ENCODE measurements around the gene NMRAL1.

NMRAL1 gene

DNA sequence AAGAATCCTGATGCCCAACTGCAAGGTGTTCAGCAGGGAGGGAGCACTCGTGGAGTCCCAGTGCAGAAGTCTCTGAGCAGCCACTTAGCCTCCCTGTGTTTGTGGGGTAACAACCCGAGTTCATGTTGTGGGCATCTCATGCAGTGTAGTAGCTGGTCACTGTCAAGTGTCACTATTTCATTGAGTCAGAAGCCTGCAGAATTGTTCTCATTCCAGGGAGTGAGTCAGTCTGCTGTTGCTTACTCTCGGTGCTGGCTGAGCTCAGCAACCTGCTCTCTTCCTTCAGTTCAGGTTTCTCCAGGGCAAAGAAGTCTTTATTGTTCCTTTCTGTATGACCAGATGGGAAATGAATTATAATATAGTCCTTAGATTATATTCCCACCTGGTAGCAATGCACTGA, 25.8 kb upstream of the NMRAL1 start:
- H3K4me3 ChIP-seq (ENCODE audit: insufficient read length, low read depth), result no peak overlapping the region
- no peak for DNase-seq (ENCODE audit: low read depth, low spot score)

DNA sequence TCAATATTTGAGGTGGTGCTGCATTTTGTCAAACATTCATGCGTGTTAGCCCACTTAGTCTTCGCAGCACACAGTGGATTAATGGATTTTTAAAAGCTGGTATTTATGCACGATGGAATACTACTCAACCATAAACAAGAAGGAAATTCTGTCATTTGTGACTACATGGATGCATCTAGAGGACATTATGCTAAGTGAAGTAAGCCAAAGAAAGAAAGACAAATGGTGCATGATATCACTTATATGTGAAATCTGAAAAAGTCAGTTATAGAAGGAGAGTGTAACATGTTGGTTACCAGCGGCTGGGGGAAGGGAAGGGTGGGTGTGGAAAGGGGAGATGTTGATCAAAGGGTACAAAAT, 24.8 kb upstream of the NMRAL1 start:
- TF ChIP-seq YY1 (IDR thresholded peaks at IDR 0.05; ENCODE audit: insufficient read depth, insufficient read length), result no peak
- TF ChIP-seq SUZ12 (IDR thresholded peaks at IDR 0.05; ENCODE audit: extremely low read depth, insufficient read depth, insufficient read length), result no peak
- TF ChIP-seq ZNF274 (IDR thresholded peaks at IDR 0.05; ENCODE audit: low read depth, low read length), result no peak

More for the DNA sequence above, 25.8 kb upstream of the NMRAL1 start:
- TF ChIP-seq SUZ12 (IDR thresholded peaks at IDR 0.05; ENCODE audit: extremely low read depth, insufficient read depth, insufficient read length) (no peak), ZNF274 (IDR thresholded peaks at IDR 0.05; ENCODE audit: low read depth, low read length) (no peak), YY1 (IDR thresholded peaks at IDR 0.05; ENCODE audit: insufficient read depth, insufficient read length) (no peak)
- H3K9me3 ChIP-seq (ENCODE audit: insufficient read depth, low read length), result no peaks in the 10 kb centered on the region
- no peaks in the 10 kb centered on the region for H3K27me3 ChIP-seq (ENCODE audit: insufficient read depth, insufficient read length)
- no peak overlapping the region for H3K9ac ChIP-seq (ENCODE audit: insufficient read length, low read depth)
- peaks cover 13% of the 10 kb centered on the region for H3K36me3 ChIP-seq (ENCODE audit: insufficient read depth, insufficient read length, low read length)
- peaks cover 16% of the 10 kb centered on the region for H3K4me1 ChIP-seq (ENCODE audit: insufficient read depth, insufficient read length)

DNA sequence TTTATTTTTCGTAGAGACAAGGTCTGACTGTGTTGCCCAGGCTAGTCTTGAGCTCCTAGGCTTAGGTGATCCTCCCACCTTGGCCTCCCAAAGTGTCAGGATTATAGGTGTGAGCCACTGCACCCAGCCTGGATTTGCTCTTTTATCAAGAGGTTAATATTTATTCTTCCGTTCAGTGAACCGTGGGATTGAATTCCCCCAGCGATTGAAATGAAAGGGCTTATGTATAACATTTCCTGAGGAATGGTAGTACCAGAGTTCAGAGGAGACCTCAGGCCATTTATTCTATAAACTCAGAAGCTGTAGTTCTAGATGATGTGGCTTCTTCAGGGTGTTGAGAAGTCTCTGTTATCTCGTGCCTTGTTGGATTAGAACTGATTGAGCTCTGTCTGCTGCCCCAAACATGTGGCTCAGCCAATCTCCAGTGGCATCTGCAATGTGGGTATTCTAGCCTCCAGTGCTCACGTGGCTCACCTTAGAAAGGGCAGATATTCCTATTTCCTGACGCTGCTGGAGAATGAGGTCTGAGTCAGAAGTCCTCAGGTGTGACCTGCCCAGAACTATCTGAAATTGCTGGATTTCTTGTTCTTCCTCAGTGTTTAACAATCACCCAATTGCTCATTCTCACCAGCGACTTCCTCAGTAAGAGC, 24.2 kb upstream of the NMRAL1 start:
- Histone ChIP-seq H3K4me1 (ENCODE audit: insufficient read depth, insufficient read length) (peaks cover 10% of the 10 kb centered on the region), H3K36me3 (ENCODE audit: insufficient read depth, insufficient read length, low read length) (peaks cover 12% of the 10 kb centered on the region), H3K4me3 (ENCODE audit: insufficient read length, low read depth) (no peak overlapping the region), H3K9ac (ENCODE audit: insufficient read length, low read depth) (no peak overlapping the region), H3K27me3 (ENCODE audit: insufficient read depth, insufficient read length) (no peaks in the 10 kb centered on the region), H3K9me3 (ENCODE audit: insufficient read depth, low read length) (no peaks in the 10 kb centered on the region)
- TF ChIP-seq SUZ12 (IDR thresholded peaks at IDR 0.05; ENCODE audit: extremely low read depth, insufficient read depth, insufficient read length), result no peak
- no peak for TF ChIP-seq ZNF274 (IDR thresholded peaks at IDR 0.05; ENCODE audit: low read depth, low read length)
- TF ChIP-seq YY1 (IDR thresholded peaks at IDR 0.05; ENCODE audit: insufficient read depth, insufficient read length), result no peak
- no peak for DNase-seq (ENCODE audit: low read depth, low spot score)

More for the DNA sequence above, 24.8 kb upstream of the NMRAL1 start:
- H3K27me3 ChIP-seq (ENCODE audit: insufficient read depth, insufficient read length), result no peaks in the 10 kb centered on the region
- no peaks in the 10 kb centered on the region for H3K9me3 ChIP-seq (ENCODE audit: insufficient read depth, low read length)
- DNase-seq (ENCODE audit: low read depth, low spot score), result no peak
- peaks cover 12% of the 10 kb centered on the region for H3K36me3 ChIP-seq (ENCODE audit: insufficient read depth, insufficient read length, low read length)
- H3K9ac ChIP-seq (ENCODE audit: insufficient read length, low read depth), result no peak overlapping the region
- H3K4me1 ChIP-seq (ENCODE audit: insufficient read depth, insufficient read length), result peaks cover 14% of the 10 kb centered on the region
- no peak overlapping the region for H3K4me3 ChIP-seq (ENCODE audit: insufficient read length, low read depth)

DNA sequence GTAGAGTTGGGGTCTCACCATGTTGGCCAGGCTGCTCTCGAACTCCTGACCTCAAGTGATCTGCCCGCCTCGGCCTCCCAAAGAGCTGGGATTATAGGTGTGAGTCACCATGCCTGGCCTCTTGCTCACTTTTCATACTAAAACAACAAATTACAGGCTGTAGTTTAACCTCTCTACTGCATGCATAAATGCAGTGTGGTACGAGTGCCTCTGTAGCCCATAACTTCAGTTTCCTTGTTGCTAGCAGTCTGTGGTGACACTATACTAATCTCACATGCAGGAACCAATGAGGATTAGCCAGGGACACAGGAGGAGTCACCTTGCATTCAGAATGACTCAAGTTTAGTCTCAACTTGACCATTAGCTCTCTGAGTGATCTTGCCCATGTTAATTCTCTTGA, 21.9 kb upstream of the NMRAL1 start:
- Histone ChIP-seq H3K4me3 (ENCODE audit: insufficient read length, low read depth) (no peak overlapping the region), H3K9me3 (ENCODE audit: insufficient read depth, low read length) (no peaks in the 10 kb centered on the region), H3K27me3 (ENCODE audit: insufficient read depth, insufficient read length) (no peaks in the 10 kb centered on the region), H3K36me3 (ENCODE audit: insufficient read depth, insufficient read length, low read length) (peaks cover 15% of the 10 kb centered on the region), H3K9ac (ENCODE audit: insufficient read length, low read depth) (no peak overlapping the region), H3K4me1 (ENCODE audit: insufficient read depth, insufficient read length) (peaks cover 10% of the 10 kb centered on the region)
- no peak for TF ChIP-seq SUZ12 (IDR thresholded peaks at IDR 0.05; ENCODE audit: extremely low read depth, insufficient read depth, insufficient read length)
- TF ChIP-seq YY1 (IDR thresholded peaks at IDR 0.05; ENCODE audit: insufficient read depth, insufficient read length), result no peak
- TF ChIP-seq ZNF274 (IDR thresholded peaks at IDR 0.05; ENCODE audit: low read depth, low read length), result no peak
- no peak for DNase-seq (ENCODE audit: low read depth, low spot score)

DNA sequence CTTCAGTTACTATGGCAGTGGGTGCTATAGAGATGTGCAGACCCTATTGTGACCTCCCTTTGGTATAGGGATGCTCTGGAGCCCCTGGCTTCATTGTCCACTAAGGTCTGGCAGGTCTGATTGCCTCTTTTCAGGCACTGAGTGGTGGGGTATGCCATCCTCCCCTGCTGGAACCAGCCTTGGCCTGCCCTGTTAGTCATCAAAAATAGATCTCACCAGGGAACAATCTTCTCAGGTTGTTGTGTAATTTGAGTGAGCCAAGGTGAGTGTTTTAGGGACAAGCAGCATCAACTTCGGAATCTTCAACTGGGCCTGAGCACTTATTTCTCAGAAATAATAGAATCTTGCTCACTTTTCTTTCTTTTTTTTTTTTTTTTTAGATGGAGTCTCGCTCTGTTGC, 21.3 kb upstream of the NMRAL1 start:
- H3K9me3 ChIP-seq (ENCODE audit: insufficient read depth, low read length), result no peaks in the 10 kb centered on the region
- no peak for DNase-seq (ENCODE audit: low read depth, low spot score)
- TF ChIP-seq SUZ12 (IDR thresholded peaks at IDR 0.05; ENCODE audit: extremely low read depth, insufficient read depth, insufficient read length) (no peak), ZNF274 (IDR thresholded peaks at IDR 0.05; ENCODE audit: low read depth, low read length) (no peak), YY1 (IDR thresholded peaks at IDR 0.05; ENCODE audit: insufficient read depth, insufficient read length) (no peak)
- peaks cover 10% of the 10 kb centered on the region for H3K4me1 ChIP-seq (ENCODE audit: insufficient read depth, insufficient read length)
- H3K4me3 ChIP-seq (ENCODE audit: insufficient read length, low read depth), result no peak overlapping the region
- no peaks in the 10 kb centered on the region for H3K27me3 ChIP-seq (ENCODE audit: insufficient read depth, insufficient read length)
- no peak overlapping the region for H3K9ac ChIP-seq (ENCODE audit: insufficient read length, low read depth)
- H3K36me3 ChIP-seq (ENCODE audit: insufficient read depth, insufficient read length, low read length), result peaks cover 20% of the 10 kb centered on the region

DNA sequence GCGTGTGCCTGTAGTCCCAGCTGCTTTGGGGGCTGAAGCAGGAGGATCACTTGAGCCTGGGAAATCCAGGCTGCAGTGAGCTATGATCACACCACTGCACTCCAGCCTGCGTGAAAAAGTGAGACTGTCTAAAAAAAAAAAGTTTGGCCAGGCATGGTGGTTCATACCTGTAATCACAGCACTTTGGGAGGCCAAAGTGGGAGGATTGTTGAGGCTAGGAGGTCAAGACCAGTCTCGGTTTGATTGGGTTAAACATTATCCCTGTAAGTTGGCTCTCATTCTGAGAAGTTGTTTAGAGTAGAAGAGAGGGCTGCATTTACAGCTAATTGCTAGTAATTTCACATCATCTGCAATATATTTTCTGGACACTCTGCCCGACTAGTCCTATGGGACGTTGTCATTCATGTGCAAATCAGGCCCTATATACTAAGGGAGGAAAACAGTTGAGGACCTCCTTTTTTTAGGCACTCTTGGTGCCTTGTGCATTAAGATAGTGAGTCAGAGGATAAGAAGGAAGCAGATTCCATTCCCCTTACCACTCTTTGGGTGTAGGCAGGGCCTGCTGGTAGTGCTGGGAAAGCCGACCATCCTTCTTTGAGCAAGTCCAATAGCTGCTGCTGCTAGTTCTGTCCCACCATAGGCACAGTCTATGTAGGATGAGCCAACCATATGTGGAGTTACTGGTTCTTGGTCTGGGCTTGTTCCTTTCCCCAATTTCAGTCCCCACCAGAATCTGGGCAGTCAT, 20.5 kb upstream of the NMRAL1 start:
- Histone ChIP-seq H3K36me3 (ENCODE audit: insufficient read depth, insufficient read length, low read length) (peaks cover 21% of the 10 kb centered on the region), H3K9ac (ENCODE audit: insufficient read length, low read depth) (no peak overlapping the region), H3K4me1 (ENCODE audit: insufficient read depth, insufficient read length) (peaks cover 10% of the 10 kb centered on the region), H3K4me3 (ENCODE audit: insufficient read length, low read depth) (no peak overlapping the region), H3K9me3 (ENCODE audit: insufficient read depth, low read length) (no peaks in the 10 kb centered on the region), H3K27me3 (ENCODE audit: insufficient read depth, insufficient read length) (no peaks in the 10 kb centered on the region)
- TF ChIP-seq YY1 (IDR thresholded peaks at IDR 0.05; ENCODE audit: insufficient read depth, insufficient read length), result no peak
- no peak for TF ChIP-seq SUZ12 (IDR thresholded peaks at IDR 0.05; ENCODE audit: extremely low read depth, insufficient read depth, insufficient read length)
- TF ChIP-seq ZNF274 (IDR thresholded peaks at IDR 0.05; ENCODE audit: low read depth, low read length), result no peak
- no peak for DNase-seq (ENCODE audit: low read depth, low spot score)

DNA sequence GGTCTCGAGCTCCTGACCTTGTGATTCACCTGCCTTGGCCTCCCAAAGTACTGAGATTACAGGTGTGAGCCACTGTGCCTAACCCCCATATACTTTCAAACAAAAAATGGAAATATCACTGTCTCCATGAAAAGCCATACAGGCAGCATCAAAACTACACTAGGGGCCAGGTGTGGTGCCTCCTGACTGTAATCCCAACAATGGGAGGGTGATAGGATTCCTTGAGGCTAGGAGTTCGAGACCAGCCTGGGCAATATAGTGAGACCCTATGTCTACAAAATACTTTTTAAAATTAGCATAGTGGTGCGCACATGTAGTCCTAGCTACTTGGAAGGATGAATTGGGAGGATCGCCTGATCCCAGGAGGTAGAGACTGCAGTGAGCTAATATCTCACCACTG, 17.5 kb upstream of the NMRAL1 start:
- peaks cover 17% of the 10 kb centered on the region for H3K36me3 ChIP-seq (ENCODE audit: insufficient read depth, insufficient read length, low read length)
- DNase-seq (ENCODE audit: low read depth, low spot score), result no peak
- no peaks in the 10 kb centered on the region for H3K9me3 ChIP-seq (ENCODE audit: insufficient read depth, low read length)
- H3K4me3 ChIP-seq (ENCODE audit: insufficient read length, low read depth), result no peak overlapping the region
- H3K4me1 ChIP-seq (ENCODE audit: insufficient read depth, insufficient read length), result peaks cover 7% of the 10 kb centered on the region
- no peaks in the 10 kb centered on the region for H3K27me3 ChIP-seq (ENCODE audit: insufficient read depth, insufficient read length)
- no peak overlapping the region for H3K9ac ChIP-seq (ENCODE audit: insufficient read length, low read depth)
- TF ChIP-seq SUZ12 (IDR thresholded peaks at IDR 0.05; ENCODE audit: extremely low read depth, insufficient read depth, insufficient read length) (no peak), YY1 (IDR thresholded peaks at IDR 0.05; ENCODE audit: insufficient read depth, insufficient read length) (no peak), ZNF274 (IDR thresholded peaks at IDR 0.05; ENCODE audit: low read depth, low read length) (no peak)

Measured in NT2/D1 (cell line).